OCI-LY7 (cell line): ENCODE measurements around the gene ABCA13. TPM values are rescaled to one million over a fixed set of nuclear protein-coding genes. Genes with fewer than 3 reads are reported as not detected.

ENCODE experiments used
- BruUV-seq: library from RNA; stranded (reverse); fragments of 400-500 nt; replicated peaks from 2 replicates; lab custom pipeline; 2021; lab: Mats Ljungman, UMichigan
- CTCF ChIA-PET: fragments of 300-600 bp; sonication (Branson Sonifier 250); formaldehyde crosslinking; loops from one replicate; lab custom pipeline; 2022; ENCODE audit warnings: antibody characterized with exemption; ENCODE audit not compliant: unreplicated experiment; lab: Charles Lee
- POLR2A ChIA-PET: fragments of 300-600 bp; sonication (Branson Sonifier 250); formaldehyde crosslinking; loops from one replicate; lab custom pipeline; 2022; ENCODE audit warnings: antibody characterized with exemption; lab: Charles Lee
- DNase-seq: peaks from one replicate; pipeline ENCODE4 v3.0.0-alpha.2; 2015; ENCODE audit warnings: low spot score
- H2AFZ ChIP-seq: fragments of 200-600 bp; sonication (generic), shearing (Covaris generic); 2 replicates; pipeline ENCODE4 v1.6.1; 2014; ENCODE audit warnings: mild to moderate bottlenecking, antibody characterized with exemption, low read length, moderate library complexity
- H3K27ac ChIP-seq: fragments of 200-600 bp; sonication (generic); 2 replicates; pipeline ENCODE4 v1.5.1; 2014; ENCODE audit warnings: mixed run types, low read depth, mild to moderate bottlenecking, moderate library complexity, low read length, inconsistent platforms; ENCODE audit not compliant: poor library complexity, severe bottlenecking
- H3K36me3 ChIP-seq: fragments of 200-600 bp; sonication (generic); 2 replicates; pipeline ENCODE4 v1.6.1; 2014; ENCODE audit warnings: mild to moderate bottlenecking, antibody characterized with exemption, low read length, moderate library complexity, mixed read lengths; ENCODE audit not compliant: insufficient read depth
- H3K4me1 ChIP-seq: fragments of 200-600 bp; sonication (generic); 2 replicates; pipeline ENCODE4 v1.5.1; 2014; ENCODE audit warnings: mild to moderate bottlenecking, low read length; ENCODE audit not compliant: insufficient read depth, poor library complexity, severe bottlenecking
- H3K4me2 ChIP-seq: fragments of 200-600 bp; sonication (generic); 2 replicates; pipeline ENCODE4 v1.6.1; 2014; ENCODE audit warnings: mild to moderate bottlenecking, low read length
- H3K4me3 ChIP-seq: fragments of 200-600 bp; sonication (generic); 2 replicates; pipeline ENCODE4 v1.5.1; 2014; ENCODE audit warnings: mild to moderate bottlenecking, low read depth, low read length; ENCODE audit not compliant: poor library complexity, severe bottlenecking
- H3K79me2 ChIP-seq: fragments of 200-600 bp; sonication (generic); 2 replicates; pipeline ENCODE4 v1.6.1; 2016; ENCODE audit warnings: low read depth, mild to moderate bottlenecking, low read length, moderate library complexity, mixed read lengths; ENCODE audit not compliant: insufficient read depth
- H3K9me2 ChIP-seq: fragments of 200-600 bp; sonication (generic); 2 replicates; pipeline ENCODE4 v1.6.1; 2016; ENCODE audit warnings: mild to moderate bottlenecking, low read length, mixed read lengths; ENCODE audit not compliant: insufficient read depth
- H3K9me3 ChIP-seq: fragments of 200-600 bp; sonication (generic); 2 replicates; pipeline ENCODE4 v1.6.1; 2014; ENCODE audit warnings: mild to moderate bottlenecking, mixed run types, low read length, mixed read lengths
- H4K20me1 ChIP-seq: fragments of 200-600 bp; sonication (generic); 2 replicates; pipeline ENCODE4 v1.6.1; 2014; ENCODE audit warnings: mild to moderate bottlenecking, antibody characterized with exemption, low read length, moderate library complexity, mixed read lengths; ENCODE audit not compliant: insufficient read depth
- EZH2phosphoT487 ChIP-seq: fragments of 200-600 bp; sonication (generic); IDR thresholded peaks from 2 replicates; pipeline ENCODE4 v1.6.1; 2018; ENCODE audit warnings: low read depth, borderline replicate concordance, mild to moderate bottlenecking, mixed run types, antibody characterized with exemption, low read length, moderate library complexity, mixed read lengths
- intact Hi-C: fragments of 100-400 bp; cut with micrococcal nuclease; formaldehyde crosslinking; loops from one replicate; pipeline ENCODE4 v1.10.0; 2022; ENCODE audit not compliant: unreplicated experiment
- total RNA-seq, 2 experiments: library from RNA; depleted of rRNA in 1 of 2; stranded (reverse); fragments of >200 nt in 1 of 2; shearing (Covaris generic) in 1 of 2; gene quantifications; 2 replicates each; pipeline ENCODE4 v1.2.3, GENCODE V29; 2014 to 2022
- TF ChIP-seq, protein P1 (sequence below): fragments of 200-600 bp; sonication (generic); conservative IDR thresholded peaks from 2 replicates; pipeline ENCODE4 v1.5.1; 2014; ENCODE audit warnings: mild to moderate bottlenecking, antibody characterized with exemption, low read length, moderate library complexity, mixed read lengths

The ABCA13 gene
- total RNA-seq, 2 experiments from 2014 or later, result not detected

DNA sequence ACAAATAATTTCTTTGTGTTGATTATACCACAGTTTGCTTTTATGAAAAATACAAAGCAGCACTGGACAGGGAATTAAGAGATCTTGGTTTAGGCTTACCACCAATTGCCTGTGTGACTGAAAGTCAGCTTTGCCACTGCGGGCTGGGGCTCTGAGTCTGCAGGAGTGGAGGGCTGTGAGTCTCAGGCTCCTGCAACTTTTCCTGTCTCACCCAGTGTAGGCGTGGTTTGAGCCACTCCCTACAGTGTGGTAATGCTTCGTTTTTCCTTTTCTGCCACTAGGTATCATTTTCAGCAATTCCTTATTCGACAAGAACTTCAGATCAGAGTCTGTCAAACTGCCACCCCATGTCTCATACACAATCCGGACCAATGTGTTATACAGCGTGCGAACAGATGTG lies 180.6 kb downstream of the ABCA13 start:
- Histone ChIP-seq H3K4me1 (no peaks in the 10 kb centered on the region), H4K20me1 (no peaks in the 10 kb centered on the region), H3K27ac (no peak overlapping the region), H3K79me2 (no peaks in the 10 kb centered on the region), H3K4me3 (no peak overlapping the region), H2AFZ (no peak overlapping the region), H3K9me3 (no peaks in the 10 kb centered on the region), H3K4me2 (no peak overlapping the region), H3K9me2 (no peaks in the 10 kb centered on the region), H3K36me3 (no peaks in the 10 kb centered on the region)
- no peak for TF ChIP-seq EZH2phosphoT487
- TF ChIP-seq, protein P1, sequence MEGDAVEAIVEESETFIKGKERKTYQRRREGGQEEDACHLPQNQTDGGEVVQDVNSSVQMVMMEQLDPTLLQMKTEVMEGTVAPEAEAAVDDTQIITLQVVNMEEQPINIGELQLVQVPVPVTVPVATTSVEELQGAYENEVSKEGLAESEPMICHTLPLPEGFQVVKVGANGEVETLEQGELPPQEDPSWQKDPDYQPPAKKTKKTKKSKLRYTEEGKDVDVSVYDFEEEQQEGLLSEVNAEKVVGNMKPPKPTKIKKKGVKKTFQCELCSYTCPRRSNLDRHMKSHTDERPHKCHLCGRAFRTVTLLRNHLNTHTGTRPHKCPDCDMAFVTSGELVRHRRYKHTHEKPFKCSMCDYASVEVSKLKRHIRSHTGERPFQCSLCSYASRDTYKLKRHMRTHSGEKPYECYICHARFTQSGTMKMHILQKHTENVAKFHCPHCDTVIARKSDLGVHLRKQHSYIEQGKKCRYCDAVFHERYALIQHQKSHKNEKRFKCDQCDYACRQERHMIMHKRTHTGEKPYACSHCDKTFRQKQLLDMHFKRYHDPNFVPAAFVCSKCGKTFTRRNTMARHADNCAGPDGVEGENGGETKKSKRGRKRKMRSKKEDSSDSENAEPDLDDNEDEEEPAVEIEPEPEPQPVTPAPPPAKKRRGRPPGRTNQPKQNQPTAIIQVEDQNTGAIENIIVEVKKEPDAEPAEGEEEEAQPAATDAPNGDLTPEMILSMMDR, result no peak
- intact Hi-C loops, result no loop called here
- BruUV-seq, result no TSS peak
- CTCF ChIA-PET, result no interaction called here
- POLR2A ChIA-PET, result interaction anchor here (0.6 kb wide), 1 partner anchor 325 kb away, joined by 3 read pairs; no protein-coding TSS in a partner anchor
- DNase-seq, result no peak

GRCh38 chr7:48355346-48355745 lies 184.1 kb downstream of the ABCA13 start:
- Histone ChIP-seq H3K4me2 (no peak overlapping the region), H3K27ac (no peak overlapping the region), H3K9me3 (no peaks in the 10 kb centered on the region), H3K79me2 (no peaks in the 10 kb centered on the region), H3K4me1 (no peaks in the 10 kb centered on the region), H3K4me3 (no peak overlapping the region), H3K9me2 (no peaks in the 10 kb centered on the region), H4K20me1 (no peaks in the 10 kb centered on the region), H2AFZ (no peak overlapping the region), H3K36me3 (no peaks in the 10 kb centered on the region)
- intact Hi-C loops, result no loop called here
- no TSS peak for BruUV-seq
- ChIA-PET POLR2A (no interaction called here), CTCF (no interaction called here)
- TF ChIP-seq EZH2phosphoT487, result no peak
- TF ChIP-seq, protein P1, result no peak
- DNase-seq, result no peak

- no peaks in the 10 kb centered on the region for H3K4me1 ChIP-seq
- no peak for DNase-seq
- ChIA-PET CTCF (no interaction called here), POLR2A (no interaction called here)
- intact Hi-C loops, result no loop called here
- H3K9me3 ChIP-seq, result no peaks in the 10 kb centered on the region
- no peak overlapping the region for H3K4me3 ChIP-seq
- no peaks in the 10 kb centered on the region for H4K20me1 ChIP-seq
- no peaks in the 10 kb centered on the region for H3K79me2 ChIP-seq
- no peak overlapping the region for H3K4me2 ChIP-seq
- no peak overlapping the region for H3K27ac ChIP-seq
- H2AFZ ChIP-seq, result no peak overlapping the region
- TF ChIP-seq, protein P1, result no peak
- TF ChIP-seq EZH2phosphoT487, result no peak
- BruUV-seq, result no TSS peak
- H3K9me2 ChIP-seq, result no peaks in the 10 kb centered on the region
- no peaks in the 10 kb centered on the region for H3K36me3 ChIP-seq
Observed at GRCh38 chr7:48360574-48360973, 189.3 kb downstream of the ABCA13 start.
